Stimulated activated CD8-positive, alpha-beta memory T cell treated with anti-CD3 and anti-CD28 coated beads, Interleukin-15, amount 100 ng/mL, for 24 hours (primary cell): Measurements from ENCODE around the gene KRT14.
"Not testable (repeated sequence)": the region's sequence is repeated elsewhere in the genome, so short reads cannot be mapped to it uniquely, and the experiment has no call there.

Experiments
- DNase-seq: peaks from one replicate; pipeline ENCODE4 v3.0.0-alpha.2; 2020; ENCODE audit warnings: low read depth

KRT14 gene

DNA sequence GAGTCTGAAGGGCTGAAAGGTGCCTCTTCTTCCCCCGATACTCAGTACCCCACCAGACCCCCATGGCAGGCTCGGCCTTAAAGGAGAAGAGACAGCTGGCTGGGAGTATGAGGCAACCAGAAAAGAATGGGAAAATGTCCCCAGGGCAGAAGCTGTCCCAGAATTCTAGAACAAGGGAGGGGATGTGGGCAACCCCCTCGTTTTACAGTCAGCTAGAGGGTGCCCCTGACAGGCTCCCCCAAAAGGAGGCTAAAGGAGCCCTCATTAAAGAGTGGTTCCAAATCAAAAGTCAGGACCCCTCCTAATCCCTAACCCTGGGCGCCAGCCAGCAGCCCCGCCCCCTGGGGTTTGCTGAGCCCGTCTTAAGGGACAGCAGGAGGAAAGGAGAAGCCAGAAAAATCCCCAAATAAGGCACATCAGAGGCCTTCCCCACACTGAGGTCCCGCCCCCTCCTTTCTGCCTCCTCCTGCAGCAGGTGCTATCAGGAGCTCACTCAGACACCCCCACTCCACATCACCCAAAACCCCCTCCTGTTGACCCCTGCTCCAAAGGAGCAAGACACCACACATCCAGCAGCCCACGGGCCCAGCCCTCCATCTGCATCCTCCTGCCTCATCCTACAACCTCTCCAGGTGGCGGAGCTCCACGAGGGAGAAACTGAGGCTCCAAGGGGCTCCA is 36.6 kb upstream of the KRT14 start:
- not testable (repeated sequence) for DNase-seq

DNA sequence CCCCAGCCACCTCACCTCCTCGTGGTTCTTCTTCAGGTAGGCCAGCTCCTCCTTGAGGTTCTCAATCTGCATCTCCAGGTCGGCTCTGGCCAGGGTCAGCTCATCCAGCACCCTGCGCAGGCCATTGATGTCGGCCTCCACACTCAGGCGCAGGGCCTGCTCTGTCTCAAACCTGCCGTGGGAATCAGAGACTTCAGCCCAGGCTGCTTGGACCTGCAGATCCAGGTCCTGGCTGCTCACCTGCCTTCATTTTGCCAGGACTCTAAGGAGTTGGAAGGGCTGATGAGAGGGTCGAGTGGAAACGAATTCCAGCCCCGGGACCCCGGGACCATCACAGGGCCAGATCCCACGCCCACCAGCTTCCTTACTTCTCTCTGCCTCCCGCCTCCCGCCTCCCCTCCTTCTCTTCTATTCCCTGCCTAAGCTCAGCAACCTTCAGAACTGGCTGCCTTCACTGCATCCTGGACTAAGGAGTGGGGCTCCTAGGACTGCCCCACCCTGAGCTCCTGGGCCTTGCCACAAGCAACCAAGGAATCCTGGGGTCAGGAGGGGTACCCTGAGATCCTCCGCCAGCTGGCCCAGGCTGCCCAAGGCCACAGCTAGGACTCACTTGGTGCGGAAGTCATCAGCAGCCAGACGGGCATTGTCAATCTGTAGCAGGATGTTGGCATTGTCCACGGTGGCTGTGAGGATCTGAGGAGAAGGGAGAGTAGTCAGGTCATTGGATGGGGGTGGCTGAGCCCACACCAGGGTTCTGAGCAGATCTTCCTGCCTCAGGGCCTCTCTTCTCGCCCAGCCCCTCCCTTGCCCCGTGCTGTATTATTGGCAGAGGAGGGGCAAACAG is 35.9 kb upstream of the KRT14 start:
- DNase-seq: not testable (repeated sequence)

DNA sequence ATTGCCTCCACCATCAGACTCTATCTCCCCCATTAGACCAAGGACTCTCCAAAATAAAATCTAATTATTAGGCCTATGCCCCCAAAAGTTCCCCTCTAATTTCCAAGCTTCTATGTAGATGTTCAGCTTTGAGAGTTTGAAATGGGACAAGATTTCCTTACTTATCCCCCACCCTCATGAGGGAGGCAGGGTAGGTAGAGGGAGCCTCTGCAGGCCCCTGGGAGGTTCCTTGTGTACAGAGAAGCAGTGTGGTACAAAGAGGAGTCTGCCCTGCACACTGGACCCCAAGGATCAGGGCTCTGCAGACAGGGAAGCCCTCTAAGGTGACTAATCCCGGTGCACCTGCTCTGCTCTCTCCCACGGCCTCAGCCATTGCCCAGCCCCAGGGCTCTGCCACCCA is 35.2 kb upstream of the KRT14 start:
- DNase-seq: no peak

DNA sequence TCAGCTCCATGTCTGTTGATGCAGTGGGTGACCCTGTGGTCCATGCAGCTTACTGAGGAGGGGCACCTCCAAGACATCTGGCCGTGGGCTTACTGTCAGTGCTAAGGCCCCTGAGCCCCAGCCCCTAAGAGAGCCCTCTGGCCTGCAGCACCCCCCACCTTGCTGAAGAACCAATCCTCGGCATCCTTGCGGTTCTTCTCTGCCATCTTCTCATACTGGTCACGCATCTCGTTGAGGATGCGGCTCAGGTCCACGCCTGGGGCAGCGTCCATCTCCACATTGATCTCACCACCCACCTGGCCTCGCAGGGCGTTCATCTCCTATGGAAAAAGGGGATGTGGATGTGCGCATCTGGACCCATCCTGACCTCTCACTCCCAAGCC is 34.7 kb upstream of the KRT14 start:
- not testable (repeated sequence) for DNase-seq

DNA sequence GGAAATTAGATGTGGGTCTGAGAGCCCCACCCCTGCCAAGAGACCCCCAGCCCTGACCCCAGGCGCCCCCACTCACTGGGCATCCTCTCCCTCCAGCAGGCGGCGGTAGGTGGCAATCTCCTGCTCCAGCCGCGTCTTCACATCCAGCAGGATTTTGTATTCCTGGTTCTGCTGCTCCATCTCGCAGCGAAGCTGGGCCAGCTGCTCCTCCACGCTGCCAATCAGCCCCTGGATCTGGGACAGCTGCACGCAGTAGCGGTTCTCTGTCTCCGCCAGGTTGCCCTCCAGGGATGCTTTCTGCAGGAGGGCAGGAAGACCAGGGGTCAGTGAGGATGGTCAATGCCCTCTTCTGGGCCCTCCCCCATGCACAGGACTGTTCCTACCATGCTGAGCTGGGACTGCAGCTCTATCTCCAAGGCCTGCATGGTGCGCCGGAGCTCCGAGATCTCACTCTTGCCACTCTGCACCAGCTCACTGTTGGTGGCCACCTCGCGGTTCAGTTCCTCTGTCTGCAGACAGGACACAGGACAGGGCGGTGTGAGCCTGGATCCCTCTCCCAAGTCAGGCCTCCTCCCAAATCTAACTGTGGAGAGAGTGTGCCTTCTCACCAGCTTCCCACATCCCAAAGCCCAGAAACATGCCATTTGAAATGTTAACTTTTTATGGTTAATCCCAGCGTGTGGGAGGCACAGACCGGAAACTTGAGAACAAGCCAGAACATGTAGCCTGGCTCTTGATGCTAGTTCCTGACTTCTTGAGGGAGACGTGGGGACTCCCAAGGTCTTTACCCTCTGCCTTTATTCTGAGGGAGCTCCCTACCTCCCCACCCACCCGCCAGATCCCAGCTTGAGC is 34.1 kb upstream of the KRT14 start:
- DNase-seq: no peak

DNA sequence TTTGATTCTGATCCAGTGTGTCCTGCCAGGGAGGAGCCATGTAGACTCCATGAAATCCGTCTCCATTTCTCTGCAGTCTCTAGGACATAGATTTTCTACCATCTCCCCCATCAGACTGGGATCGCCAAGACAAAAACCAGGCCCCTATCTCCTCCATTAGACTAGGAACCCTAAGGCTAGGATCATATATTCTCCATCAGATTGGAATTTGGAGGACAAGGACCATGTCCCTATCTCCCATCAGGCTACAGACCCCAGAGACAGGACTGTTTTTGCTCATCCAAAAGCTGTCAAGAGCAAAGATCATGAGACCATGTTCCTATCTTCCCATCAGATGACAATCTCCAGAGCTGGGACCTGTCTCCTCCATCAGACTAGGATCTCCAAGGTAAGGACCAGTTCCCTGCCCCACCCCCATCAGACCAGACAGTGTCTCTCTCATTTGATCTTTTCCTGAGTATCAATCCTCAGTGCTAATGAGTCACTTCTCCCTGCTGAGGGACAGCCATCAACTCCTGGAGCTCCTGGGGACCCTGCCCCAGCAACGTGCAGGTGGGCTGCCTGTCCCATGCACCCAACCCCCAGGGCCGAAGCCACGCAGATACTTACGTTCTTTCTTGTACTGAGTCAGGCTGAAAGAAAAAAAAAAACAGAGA is 33.4 kb upstream of the KRT14 start:
- not testable (repeated sequence) for DNase-seq

DNA sequence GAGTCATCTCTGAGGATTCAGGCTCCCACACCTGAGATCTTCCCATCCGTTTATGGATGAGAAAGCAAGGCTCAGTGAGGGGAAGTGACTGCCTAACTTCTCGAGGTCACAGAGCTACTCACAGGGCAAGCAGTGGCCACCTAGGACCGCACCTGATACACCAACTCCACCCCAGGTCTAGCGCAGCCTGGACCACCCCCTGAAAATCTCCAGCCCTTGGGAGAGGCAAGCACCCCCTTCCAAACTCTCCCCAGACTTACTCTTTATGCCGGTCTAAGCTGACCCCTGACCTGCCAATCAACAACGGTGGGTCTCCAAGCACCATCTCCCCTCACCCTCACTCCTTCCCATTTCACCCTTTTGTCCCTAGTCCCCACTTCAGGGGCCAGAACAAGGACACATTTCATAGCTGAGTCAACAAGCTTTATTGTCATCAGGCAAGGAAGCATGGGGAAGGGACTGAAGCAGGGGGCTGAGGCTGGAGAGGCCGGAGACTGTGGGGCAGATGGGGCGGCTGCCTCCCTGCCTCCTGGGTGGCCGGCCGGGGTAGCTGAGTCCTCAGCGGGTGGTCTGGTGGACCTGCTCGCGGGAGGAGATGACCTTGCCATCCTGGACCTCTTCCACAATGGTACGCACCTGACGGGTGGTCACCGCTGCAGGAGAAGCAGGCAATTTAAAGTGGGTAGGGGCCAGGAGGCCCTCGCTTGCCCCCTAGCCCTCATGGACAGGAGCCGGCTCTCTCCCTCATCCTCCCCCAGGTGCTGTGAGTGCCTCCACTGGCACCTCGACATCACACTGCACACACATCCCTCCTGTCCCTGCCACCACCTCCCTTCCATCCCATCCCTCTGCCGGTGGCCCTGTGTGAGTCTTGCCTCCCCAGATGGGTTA is 32.6 kb upstream of the KRT14 start:
- DNase-seq: no peak

DNA sequence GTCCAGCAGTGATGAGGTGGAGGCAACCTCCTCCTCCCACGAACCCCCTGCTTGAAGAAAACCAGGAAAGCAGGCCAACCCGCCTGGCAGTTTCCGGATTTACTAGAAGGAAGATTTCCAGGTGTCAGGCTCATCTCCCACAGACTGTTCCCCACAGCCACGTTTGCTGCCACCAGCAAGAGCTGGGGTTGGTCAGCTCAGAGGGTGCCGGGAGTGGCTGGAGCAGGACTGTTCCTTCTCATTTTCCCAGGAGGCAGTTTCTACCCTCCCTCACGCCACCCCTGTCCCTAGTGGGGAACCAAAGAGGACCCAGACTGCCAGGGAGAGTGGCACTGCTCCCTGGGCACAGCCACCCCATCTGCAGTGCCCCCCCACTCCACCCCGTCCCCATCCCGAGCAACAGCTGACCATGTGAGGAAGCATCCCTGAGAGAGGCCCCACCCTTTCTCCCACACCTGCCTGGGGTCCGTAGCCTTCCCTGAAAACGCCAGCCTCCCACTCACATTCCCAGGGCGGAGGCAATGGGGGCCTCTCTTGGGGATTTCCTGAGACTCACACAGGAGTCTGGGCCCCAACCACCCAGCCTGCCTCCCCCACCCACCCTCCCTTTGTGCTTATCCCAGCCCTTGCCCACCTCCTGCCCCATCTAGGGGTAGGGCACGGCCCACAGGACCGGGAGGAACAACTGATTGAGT is 31.8 kb upstream of the KRT14 start:
- DNase-seq: no peak

DNA sequence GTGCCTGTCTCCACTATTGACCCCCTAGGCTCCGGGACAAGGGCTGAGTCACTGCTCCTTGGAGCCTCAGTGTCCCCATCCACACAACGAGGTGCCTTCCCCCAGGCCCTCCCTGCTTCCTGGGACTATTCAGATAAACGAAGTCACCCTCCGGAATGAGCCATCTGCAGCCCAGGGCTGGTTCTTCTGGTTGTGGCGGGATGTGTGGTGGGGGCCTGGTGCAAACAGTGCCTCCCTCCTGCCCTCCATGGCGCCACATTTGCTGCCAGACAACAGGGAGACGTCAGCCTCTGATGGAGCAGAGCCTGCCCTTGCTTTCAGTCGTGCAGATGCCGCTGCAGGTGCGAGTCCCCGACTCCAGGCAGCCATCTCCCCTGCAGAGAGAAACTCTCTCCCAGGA is 31.0 kb upstream of the KRT14 start:
- no peak for DNase-seq

DNA sequence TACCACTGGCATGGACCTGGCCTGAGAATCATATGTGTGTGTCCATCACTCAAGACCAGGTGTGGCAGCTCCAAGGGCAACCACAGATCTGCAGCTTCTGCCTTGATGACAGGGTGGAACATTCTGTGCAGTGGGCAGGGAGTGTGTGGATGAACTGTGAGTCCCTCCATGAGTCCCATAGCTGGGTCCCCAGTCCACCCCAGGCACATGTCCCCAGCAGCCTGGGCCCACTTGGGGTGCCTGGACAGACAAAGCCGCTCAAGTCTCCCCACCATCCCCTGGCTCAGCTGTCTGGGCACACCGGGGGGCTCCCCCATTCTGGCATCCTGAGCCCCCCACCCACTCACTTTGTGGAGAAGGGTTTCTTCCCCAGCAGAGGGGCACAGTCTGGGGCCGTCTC is 30.4 kb upstream of the KRT14 start:
- DNase-seq: no peak

DNA sequence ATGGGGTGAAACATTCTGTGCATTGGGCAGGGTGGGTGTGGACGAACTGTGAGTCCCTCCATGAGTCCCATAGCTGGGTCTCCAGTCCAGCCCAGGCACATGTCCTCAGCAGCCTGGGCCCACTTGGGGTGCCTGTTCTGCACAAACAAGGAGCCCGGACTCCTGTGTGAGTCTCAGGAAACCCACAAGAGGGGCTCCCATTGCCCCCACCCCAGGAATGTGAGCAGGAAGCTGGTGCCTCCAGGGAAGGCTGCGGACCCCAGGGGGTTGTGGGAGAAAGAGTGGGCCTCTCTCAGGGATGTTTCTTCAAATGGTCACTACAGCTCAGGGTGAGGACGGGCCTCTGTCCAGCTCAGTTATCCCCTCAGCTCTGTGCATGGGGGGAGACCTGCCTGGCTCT is 29.8 kb upstream of the KRT14 start:
- DNase-seq: not testable (repeated sequence)

DNA sequence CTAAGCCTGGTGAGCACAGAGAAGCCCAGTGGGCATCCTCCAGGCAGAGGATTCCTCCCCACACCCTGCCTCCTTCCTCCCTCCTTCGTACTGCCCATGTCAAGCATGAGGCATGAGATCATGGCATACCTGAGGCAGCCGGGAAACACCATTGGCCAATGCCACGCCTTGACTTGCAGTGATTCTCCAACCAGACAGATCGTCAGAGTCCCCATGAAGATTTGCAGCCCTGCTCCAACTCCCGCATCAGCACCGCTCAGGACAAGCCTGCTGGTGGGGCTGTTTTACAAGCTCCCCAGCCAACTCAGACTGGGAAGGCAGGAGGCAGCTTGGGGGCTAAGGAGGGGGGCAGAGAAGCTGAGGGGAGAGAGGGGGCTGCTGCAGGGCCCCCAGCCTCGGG is 28.8 kb upstream of the KRT14 start:
- no peak for DNase-seq

DNA sequence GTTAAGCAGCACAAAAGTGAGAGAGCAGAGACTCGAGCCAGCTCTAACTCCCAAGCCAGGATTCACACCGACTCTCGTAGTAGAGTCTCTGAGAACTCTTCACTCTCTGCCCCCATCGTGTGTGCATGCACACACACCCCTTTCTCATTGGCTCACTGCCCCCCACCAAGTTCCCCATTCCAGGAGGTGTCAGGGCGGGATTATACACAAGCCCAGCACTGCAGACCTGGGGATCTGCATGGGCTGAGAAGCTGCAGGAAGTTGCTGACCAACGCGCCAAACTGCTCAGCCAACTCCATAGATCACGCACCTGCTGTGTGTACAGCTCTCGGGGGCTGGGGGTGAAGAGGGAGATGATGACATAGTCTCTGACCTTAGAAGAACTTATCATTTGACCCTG is 28.1 kb upstream of the KRT14 start:
- DNase-seq: not testable (repeated sequence)

DNA sequence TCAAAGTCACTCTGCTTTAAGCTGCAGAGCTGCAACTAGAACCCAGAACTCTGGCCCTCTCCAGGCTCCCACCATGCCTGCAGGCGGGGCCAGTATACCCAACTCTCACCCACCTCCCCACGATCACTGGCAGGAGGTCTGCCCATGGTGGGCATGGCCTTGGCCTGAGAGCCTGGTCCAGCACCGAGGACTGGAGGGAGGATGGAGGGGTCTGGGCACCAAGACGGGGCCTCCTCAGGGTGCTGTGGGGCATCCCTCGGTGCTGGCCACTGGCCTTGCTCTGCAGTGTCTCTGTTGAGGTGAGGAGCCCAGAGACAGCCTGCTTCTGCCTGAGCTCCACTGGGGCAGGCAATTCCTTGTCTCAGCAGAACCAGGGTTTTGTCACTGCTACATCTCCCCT is 27.4 kb upstream of the KRT14 start:
- DNase-seq: no peak

DNA sequence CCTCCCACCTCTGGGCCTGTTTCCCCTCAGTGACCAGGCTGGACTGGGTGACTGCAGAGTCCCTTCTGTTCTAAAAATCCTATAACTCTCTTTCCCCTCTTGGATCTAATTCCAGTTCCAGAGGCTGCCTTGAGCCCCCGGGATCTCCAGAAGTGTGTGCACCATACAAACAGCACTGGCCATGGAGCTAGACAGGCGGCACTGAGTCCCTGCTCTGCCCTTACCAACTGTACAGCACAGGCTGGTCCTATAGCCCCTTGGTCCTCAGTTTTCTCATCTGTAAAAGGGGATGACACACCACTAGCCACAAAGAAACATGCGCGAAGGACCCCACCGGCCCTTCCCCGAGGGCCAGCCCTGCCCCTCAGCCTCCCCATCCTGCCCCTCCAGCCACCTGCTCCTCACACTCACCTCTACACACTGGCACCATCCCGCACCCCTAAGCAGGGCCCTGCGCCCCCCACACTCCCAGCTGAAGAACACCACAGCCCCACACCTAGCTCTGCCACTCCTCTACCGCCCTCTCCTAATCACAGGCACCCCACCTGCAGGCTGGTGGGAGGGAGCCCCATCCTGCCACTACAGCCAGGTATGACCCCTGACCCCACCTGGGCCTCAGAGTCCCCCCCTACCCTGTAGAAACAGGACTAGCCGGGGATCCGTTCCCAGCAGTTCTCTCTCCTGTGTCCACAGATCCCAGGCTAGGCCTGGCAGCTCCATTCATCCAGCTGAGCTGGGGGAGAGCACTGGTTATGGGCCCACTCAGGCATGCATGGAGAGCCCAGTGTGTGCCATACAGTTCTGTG is 26.8 kb upstream of the KRT14 start:
- DNase-seq: no peak

DNA sequence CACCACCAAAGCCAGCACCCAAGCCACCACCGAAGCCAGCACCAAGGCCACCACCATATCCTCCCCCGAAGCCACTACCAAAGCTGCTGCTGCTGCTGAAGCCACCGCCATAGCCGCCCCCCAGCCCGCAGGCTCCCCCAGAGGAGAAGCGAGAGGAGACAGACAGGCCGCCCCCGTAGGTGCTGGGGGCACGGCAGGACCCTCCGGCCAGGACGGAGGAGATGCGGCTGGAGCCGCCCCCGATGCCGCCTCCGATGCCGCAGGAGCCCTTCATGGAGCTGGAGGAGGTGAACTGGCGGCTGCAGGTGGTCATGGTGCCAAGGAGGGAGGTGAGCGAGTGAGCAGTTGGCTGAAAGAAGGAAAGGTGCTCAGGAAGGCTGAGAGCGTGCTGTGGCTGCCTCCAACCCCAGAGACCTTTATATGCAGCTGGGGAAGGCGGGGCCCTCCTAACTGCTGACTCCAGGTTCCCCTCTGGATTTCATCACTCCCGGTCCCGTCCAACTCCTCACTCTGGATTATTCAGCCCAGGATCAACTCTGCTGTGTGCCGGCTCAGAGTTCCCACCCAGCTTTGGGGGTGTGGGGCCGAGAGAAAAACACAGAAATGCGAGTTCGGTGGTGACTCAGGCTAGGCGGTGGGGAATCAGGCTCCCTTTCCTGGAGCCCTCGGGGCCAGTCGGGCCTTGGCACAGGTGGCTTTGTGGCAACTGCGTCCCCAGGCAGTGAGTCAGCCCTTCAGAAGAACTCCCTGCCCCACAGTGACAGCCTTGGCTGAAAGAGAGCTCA is 25.9 kb upstream of the KRT14 start, which contains the start of gene KRT16:
Gene KRT16, minus strand, starts transcription at position 392 of the 785 bp plus-strand sequence. Its CDS starts 79 bp downstream, at position 313.
- DNase-seq: not testable (repeated sequence)

DNA sequence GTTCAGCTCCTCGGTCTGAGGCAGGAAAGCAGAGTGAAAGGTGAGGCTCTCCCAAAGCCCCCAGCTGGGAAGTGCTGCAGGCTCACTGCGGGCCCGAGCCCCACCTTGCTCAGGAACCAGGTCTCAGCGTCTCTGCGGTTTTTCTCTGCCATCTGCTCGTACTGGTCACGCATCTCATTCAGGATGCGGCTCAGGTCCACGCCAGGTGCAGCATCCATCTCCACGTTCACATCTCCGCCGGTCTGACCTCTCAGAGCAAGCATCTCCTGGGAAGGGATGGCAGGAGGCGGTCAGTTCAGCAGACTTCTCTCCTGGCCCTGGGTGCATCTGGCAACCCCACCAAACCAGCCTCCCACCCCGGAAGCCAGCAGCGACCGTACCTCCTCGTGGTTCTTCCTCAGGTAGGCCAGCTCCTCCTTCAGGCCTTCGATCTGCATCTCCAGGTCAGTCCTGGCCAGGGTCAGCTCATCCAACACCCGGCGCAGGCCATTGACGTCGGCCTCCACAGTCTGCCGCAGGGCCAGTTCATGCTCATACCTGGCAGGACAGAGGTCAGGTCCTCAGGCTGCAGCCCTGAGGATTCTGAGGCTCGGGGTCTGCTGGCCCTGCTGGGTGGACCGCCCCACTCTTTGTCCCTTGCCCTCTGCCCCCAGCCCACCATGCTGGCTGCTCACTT is 24.4 kb upstream of the KRT14 start:
- DNase-seq: no peak

DNA sequence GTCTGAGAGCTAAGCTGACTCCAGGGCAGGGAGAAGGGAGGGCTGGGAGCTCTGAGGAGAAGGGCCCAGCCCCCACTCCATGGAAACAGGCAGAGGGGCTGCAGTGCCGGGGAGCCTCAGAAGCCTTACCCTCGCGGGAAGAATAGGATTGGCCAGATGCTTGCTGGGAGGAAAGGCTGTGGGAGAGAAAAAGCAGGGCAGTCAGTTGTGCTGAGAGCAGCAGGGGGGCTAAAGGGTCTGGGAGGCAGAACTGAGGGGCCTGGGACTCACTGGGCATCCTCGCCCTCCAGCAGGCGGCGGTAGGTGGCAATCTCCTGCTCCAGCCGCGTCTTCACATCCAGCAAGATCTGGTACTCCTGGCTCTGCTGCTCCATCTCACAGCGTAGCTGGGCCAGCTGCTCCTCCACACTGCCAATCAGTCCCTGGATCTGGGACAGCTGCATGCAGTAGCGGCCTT is 23.4 kb upstream of the KRT14 start:
- DNase-seq: not testable (repeated sequence)
